Liver (tissue), 9 donors: ENCODE measurements around the gene RWDD1. TPM values are rescaled to one million over a fixed set of nuclear protein-coding genes. Genes with fewer than 3 reads are reported as not detected.

Experiments
- DNase-seq: peaks from one replicate; pipeline ENCODE4 v3.0.0-alpha.2; 2017; ENCODE audit warnings: low spot score
- H3K27ac ChIP-seq, 2 donors: one replicate each; pipeline ENCODE4 v1.7.0; 2013; ENCODE audit warnings: inconsistent platforms in 2 of 2, low read length in 2 of 2, control low read depth in 1 of 2, low read depth in 1 of 2, mild to moderate bottlenecking in 1 of 2
- H3K27me3 ChIP-seq, 4 donors: one replicate each; pipeline versions ENCODE4 v1.6.1 to v1.7.0; 2013; ENCODE audit warnings: low read length in 3 of 4, inconsistent platforms in 1 of 4, mild to moderate bottlenecking in 1 of 4, moderate library complexity in 1 of 4; ENCODE audit not compliant: control insufficient read depth in 4 of 4, insufficient read depth in 4 of 4
- H3K36me3 ChIP-seq, 4 donors: one replicate each; pipeline versions ENCODE4 v1.6.1 to v1.7.0; 2013; ENCODE audit warnings: low read length in 3 of 4, mild to moderate bottlenecking in 3 of 4, low read depth in 1 of 4, moderate library complexity in 1 of 4; ENCODE audit not compliant: control insufficient read depth in 4 of 4, insufficient read depth in 3 of 4
- H3K4me1 ChIP-seq, 4 donors: one replicate each; pipeline versions ENCODE4 v1.6.1 to v1.7.0; 2013; ENCODE audit warnings: low read length in 3 of 4, mild to moderate bottlenecking in 3 of 4, moderate library complexity in 1 of 4; ENCODE audit not compliant: control insufficient read depth in 4 of 4, insufficient read depth in 4 of 4
- H3K4me3 ChIP-seq, 3 donors: one replicate each; pipeline versions ENCODE4 v1.6.1 to v1.7.0; 2013; ENCODE audit warnings: low read length in 3 of 3, control low read depth in 1 of 3, low read depth in 1 of 3, mild to moderate bottlenecking in 1 of 3
- H3K9ac ChIP-seq, 2 donors: one replicate each; pipeline ENCODE4 v1.7.0; 2013; ENCODE audit warnings: low read length in 2 of 2, mild to moderate bottlenecking in 2 of 2, moderate library complexity in 2 of 2, control low read depth in 1 of 2, low read depth in 1 of 2
- H3K9me3 ChIP-seq, 4 donors: one replicate each; pipeline versions ENCODE4 v1.6.1 to v1.7.0; 2013; ENCODE audit warnings: low read length in 3 of 4; ENCODE audit not compliant: control insufficient read depth in 4 of 4
- EGR1 ChIP-seq, 2 donors: IDR thresholded peaks; 2 replicates each; pipeline ENCODE4 v1.6.1; 2016 to 2018; ENCODE audit warnings: antibody characterized with exemption in 2 of 2, low read depth in 2 of 2
- FOXA1 ChIP-seq: IDR thresholded peaks from 2 replicates; pipeline ENCODE4 v1.6.1; 2016; ENCODE audit warnings: antibody characterized with exemption
- FOXA2 ChIP-seq: IDR thresholded peaks from 2 replicates; pipeline ENCODE4 v1.6.1; 2016; ENCODE audit warnings: antibody characterized with exemption
- GABPA ChIP-seq, 2 donors: IDR thresholded peaks in 1 of 2; conservative IDR thresholded peaks in 1 of 2; 2 replicates each; pipeline ENCODE4 v1.6.1; 2016; ENCODE audit warnings: antibody characterized with exemption in 2 of 2, mild to moderate bottlenecking in 1 of 2, moderate library complexity in 1 of 2
- HNF4A ChIP-seq, 2 donors: conservative IDR thresholded peaks; 2 replicates each; pipeline ENCODE4 v1.6.1; 2016; ENCODE audit warnings: antibody characterized with exemption in 2 of 2, mild to moderate bottlenecking in 2 of 2
- JUND ChIP-seq, 2 donors: IDR thresholded peaks; 2 replicates each; pipeline ENCODE4 v1.6.1; 2016; ENCODE audit warnings: antibody characterized with exemption in 2 of 2
- NR2F2 ChIP-seq: IDR thresholded peaks from 2 replicates; pipeline ENCODE4 v1.6.1; 2016; ENCODE audit warnings: antibody characterized with exemption
- RAD21 ChIP-seq, 2 donors: IDR thresholded peaks; 2 replicates each; pipeline ENCODE4 v1.6.1; 2016; ENCODE audit warnings: antibody characterized with exemption in 2 of 2, mild to moderate bottlenecking in 2 of 2
- SP1 ChIP-seq: IDR thresholded peaks from 2 replicates; pipeline ENCODE4 v1.6.1; 2018; ENCODE audit warnings: antibody characterized with exemption, mild to moderate bottlenecking
- TAF1 ChIP-seq: conservative IDR thresholded peaks from 2 replicates; pipeline ENCODE4 v1.6.1; 2016; ENCODE audit warnings: antibody characterized with exemption, mild to moderate bottlenecking
- YY1 ChIP-seq: IDR thresholded peaks from 2 replicates; pipeline ENCODE4 v1.6.1; 2016; ENCODE audit warnings: antibody characterized with exemption, mild to moderate bottlenecking
- WGBS: extraction: QIAGEN DNeasy Blood & Tissue Kit; methylation state at CpG from one replicate; pipeline ENCODE4 v1.1.7; 2013; 5-methylcytosine and 5-hydroxymethylcytosine counted together
- polyA plus RNA-seq, 2 donors: library from polyadenylated mRNA; stranded (reverse) in 1 of 2; unstranded in 1 of 2; fragments of 200-250 nt in 1 of 2; fragments of >200 nt in 1 of 2; fragmentation: Nextera tagmentation in 1 of 2; extraction: Ambion mirVana in 1 of 2; gene quantifications; one replicate each; pipeline versions ENCODE4 v1.2.1 to v1.2.3, GENCODE V29; 2013 to 2015
- total RNA-seq, 2 donors: library from RNA; depleted of rRNA; stranded (reverse); fragments of >200 nt; gene quantifications; one replicate each; pipeline ENCODE4 v1.2.3, GENCODE V29; 2014
- TF ChIP-seq, protein P1 (sequence below): IDR thresholded peaks from 2 replicates; pipeline ENCODE4 v1.6.1; 2016; ENCODE audit warnings: antibody characterized with exemption, mild to moderate bottlenecking
- TF ChIP-seq, protein P2 (sequence below): IDR thresholded peaks from 2 replicates; pipeline ENCODE4 v1.6.1; 2016; ENCODE audit warnings: antibody characterized with exemption
- TF ChIP-seq, protein P3 (sequence below): IDR thresholded peaks from 2 replicates; pipeline ENCODE4 v1.6.1; 2016; ENCODE audit warnings: antibody characterized with exemption
- TF ChIP-seq, protein P4 (sequence below): IDR thresholded peaks from 2 replicates; pipeline ENCODE4 v1.6.1; 2016; ENCODE audit warnings: antibody characterized with exemption
- TF ChIP-seq, protein P5 (sequence below): fragments of 150-350 bp; IDR thresholded peaks from 2 replicates; pipeline ENCODE4 v1.5.1; 2017; ENCODE audit warnings: improper control_type of control experiment, low read depth, low read length; ENCODE audit not compliant: missing input control
- donor health status: healthy.
- donor health status: healthy.
- donor health status: healthy.
- donor health status: healthy.
- donor health status: healthy.

RWDD1 gene
- total and polyA plus RNA-seq, 4 donors: 7.0 to 52.7 (median 10.9) TPM

DNA sequence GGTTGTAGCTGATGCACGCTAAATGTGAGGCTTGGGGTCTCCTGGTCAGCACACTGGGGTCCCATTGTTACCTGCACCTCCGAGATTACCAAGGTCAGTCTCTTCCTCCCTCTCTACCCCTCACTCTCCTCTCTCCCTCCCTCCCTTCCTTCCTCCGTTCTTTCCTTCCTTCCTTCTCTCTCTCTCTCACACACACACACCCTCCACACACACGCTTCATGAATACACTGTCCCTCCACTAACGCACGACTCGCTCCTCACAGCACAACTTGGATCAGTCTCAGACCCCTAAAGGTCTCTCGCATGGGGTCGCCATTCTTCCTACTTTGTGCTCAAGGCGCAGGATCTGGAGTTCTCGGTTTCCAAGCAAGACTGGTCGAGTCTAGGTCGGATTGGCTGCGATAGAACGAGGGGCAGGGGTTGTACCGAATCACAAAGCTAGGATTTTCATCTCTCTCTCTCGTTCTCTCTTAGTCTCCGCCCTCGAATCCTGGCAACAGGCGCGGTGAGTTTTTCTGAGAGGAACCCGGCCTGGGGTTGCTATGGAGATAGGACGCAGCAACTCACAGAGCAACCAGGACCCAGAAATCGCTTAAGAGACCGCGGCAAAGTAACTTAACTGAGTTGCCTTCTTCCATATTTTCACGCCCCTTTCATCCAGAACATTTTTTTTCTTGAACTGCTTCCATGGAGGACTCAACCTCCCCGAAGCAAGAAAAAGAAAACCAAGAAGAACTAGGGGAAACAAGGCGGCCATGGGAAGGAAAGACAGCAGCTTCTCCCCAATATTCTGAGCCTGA, 44.8 kb downstream of the RWDD1 start, which contains the start of gene RSPH4A:
TSS of gene RSPH4A (plus strand) at position 543 of the 800 bp plus-strand sequence. CDS start at position 688, 145 bp downstream.
- Histone ChIP-seq H3K9ac (peak within 1 kb of the TSS in 1 of 2 donors; percentile 47), H3K27ac (no peak within 1 kb of the TSS), H3K4me3 (peak within 1 kb of the TSS in 2 of 3 donors; percentile 1 to 31), H3K4me1 (peaks cover 0 to 12% (median 9%) of the 10 kb centered on the region in 4 donors), H3K9me3 (no peaks in the 10 kb centered on the region), H3K36me3 (no peaks in the 10 kb centered on the region), H3K27me3 (peaks cover 0 to 7% (median 0%) of the 10 kb centered on the region in 4 donors)
- TF ChIP-seq JUND (IDR thresholded peaks at IDR 0.05): no peak
- TF ChIP-seq, protein P1, sequence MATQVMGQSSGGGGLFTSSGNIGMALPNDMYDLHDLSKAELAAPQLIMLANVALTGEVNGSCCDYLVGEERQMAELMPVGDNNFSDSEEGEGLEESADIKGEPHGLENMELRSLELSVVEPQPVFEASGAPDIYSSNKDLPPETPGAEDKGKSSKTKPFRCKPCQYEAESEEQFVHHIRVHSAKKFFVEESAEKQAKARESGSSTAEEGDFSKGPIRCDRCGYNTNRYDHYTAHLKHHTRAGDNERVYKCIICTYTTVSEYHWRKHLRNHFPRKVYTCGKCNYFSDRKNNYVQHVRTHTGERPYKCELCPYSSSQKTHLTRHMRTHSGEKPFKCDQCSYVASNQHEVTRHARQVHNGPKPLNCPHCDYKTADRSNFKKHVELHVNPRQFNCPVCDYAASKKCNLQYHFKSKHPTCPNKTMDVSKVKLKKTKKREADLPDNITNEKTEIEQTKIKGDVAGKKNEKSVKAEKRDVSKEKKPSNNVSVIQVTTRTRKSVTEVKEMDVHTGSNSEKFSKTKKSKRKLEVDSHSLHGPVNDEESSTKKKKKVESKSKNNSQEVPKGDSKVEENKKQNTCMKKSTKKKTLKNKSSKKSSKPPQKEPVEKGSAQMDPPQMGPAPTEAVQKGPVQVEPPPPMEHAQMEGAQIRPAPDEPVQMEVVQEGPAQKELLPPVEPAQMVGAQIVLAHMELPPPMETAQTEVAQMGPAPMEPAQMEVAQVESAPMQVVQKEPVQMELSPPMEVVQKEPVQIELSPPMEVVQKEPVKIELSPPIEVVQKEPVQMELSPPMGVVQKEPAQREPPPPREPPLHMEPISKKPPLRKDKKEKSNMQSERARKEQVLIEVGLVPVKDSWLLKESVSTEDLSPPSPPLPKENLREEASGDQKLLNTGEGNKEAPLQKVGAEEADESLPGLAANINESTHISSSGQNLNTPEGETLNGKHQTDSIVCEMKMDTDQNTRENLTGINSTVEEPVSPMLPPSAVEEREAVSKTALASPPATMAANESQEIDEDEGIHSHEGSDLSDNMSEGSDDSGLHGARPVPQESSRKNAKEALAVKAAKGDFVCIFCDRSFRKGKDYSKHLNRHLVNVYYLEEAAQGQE: no peak
- TF ChIP-seq RAD21 (IDR thresholded peaks at IDR 0.05): peak in 1 of 2 donors; percentile 27
- TF ChIP-seq NR2F2: no peak
- TF ChIP-seq SP1: peak; percentile 33
- peak; percentile 67 for DNase-seq
- WGBS: 4% methylated on average over 29 of the region's 29 CpGs

DNA sequence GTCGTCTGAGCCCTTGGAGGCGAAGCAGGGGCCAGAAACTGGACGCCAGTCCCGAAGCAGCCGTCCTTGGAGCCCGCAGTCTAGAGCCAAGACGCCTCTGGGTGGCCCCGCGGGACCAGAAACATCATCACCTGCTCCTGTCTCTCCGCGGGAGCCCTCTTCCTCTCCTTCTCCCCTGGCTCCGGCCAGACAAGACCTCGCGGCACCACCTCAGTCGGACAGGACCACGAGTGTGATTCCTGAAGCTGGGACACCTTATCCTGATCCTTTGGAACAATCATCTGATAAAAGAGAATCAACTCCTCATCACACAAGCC, 45.4 kb downstream of the RWDD1 start:
- Histone ChIP-seq H3K4me3 (peak overlapping the region in 2 of 3 donors; percentile 1 to 31), H3K9me3 (no peaks in the 10 kb centered on the region), H3K27me3 (peaks cover 0 to 7% (median 0%) of the 10 kb centered on the region in 4 donors), H3K36me3 (no peaks in the 10 kb centered on the region), H3K9ac (peak overlapping the region in 1 of 2 donors; percentile 47), H3K27ac (no peak overlapping the region), H3K4me1 (peaks cover 0 to 12% (median 9%) of the 10 kb centered on the region in 4 donors)
- DNase-seq: no peak
- 7% methylated on average over 16 of the region's 16 CpGs for WGBS
- TF ChIP-seq, protein P2, sequence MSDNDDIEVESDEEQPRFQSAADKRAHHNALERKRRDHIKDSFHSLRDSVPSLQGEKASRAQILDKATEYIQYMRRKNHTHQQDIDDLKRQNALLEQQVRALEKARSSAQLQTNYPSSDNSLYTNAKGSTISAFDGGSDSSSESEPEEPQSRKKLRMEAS: no peak
- TF ChIP-seq, protein P3, sequence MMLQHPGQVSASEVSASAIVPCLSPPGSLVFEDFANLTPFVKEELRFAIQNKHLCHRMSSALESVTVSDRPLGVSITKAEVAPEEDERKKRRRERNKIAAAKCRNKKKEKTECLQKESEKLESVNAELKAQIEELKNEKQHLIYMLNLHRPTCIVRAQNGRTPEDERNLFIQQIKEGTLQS: no peak
- TF ChIP-seq TAF1 (no peak), HNF4A (conservative IDR thresholded peaks at IDR 0.05) (no peak), YY1 (no peak), JUND (IDR thresholded peaks at IDR 0.05) (no peak), FOXA2 (no peak), RAD21 (IDR thresholded peaks at IDR 0.05) (no peak)

DNA sequence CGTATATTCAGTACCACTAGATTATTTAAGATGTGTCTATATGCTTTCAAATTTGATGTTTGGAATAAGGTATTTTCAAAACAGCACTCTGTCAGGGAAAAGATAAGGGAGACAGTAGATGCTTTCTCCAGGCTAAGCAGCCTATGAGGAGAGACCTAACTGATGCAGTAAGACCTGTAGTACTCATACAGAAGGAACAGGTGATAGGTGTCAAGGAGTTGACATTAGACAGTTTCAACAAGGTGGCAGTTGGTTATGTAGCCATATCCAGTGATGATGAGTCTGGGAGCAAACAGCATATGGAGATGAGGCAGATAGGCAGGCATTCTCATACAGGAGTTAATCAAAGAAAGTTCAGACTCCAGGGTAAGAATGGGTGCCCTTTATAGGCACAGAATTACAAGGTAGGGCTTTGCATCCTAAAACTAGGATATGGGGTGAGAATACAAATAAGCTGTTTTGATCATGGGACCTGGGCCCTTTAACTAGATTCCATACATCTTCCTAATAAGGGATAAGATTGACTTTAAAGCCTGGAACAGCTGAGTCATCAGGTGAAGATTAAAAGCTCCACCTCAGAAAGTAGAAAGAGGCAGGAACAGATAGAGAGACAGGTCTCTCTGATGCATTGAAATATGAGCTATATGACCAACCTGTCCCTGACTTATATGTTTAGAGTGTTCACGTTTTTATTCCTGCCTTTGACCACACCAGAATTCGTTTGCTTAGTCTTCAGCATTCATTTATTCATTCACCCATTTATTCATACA, 52.9 kb downstream of the RWDD1 start:
- H3K4me3 ChIP-seq: no peak overlapping the region
- no peak for DNase-seq
- H3K36me3 ChIP-seq: no peaks in the 10 kb centered on the region
- no peak for TF ChIP-seq SP1
- TF ChIP-seq GABPA (IDR thresholded peaks at IDR 0.05 in 1 of 2, conservative IDR thresholded peaks at IDR 0.05 in 1 of 2): no peak
- TF ChIP-seq YY1: no peak
- TF ChIP-seq, protein P4, sequence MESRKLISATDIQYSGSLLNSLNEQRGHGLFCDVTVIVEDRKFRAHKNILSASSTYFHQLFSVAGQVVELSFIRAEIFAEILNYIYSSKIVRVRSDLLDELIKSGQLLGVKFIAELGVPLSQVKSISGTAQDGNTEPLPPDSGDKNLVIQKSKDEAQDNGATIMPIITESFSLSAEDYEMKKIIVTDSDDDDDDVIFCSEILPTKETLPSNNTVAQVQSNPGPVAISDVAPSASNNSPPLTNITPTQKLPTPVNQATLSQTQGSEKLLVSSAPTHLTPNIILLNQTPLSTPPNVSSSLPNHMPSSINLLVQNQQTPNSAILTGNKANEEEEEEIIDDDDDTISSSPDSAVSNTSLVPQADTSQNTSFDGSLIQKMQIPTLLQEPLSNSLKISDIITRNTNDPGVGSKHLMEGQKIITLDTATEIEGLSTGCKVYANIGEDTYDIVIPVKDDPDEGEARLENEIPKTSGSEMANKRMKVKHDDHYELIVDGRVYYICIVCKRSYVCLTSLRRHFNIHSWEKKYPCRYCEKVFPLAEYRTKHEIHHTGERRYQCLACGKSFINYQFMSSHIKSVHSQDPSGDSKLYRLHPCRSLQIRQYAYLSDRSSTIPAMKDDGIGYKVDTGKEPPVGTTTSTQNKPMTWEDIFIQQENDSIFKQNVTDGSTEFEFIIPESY: no peak
- TF ChIP-seq, protein P3: no peak
- no peak for TF ChIP-seq EGR1 (IDR thresholded peaks at IDR 0.05; ENCODE audit: low read depth in 2 of 2)
- no peak for TF ChIP-seq RAD21 (IDR thresholded peaks at IDR 0.05)
- no peak for TF ChIP-seq TAF1
- TF ChIP-seq, protein P2: no peak
- no peak for TF ChIP-seq HNF4A (conservative IDR thresholded peaks at IDR 0.05)
- TF ChIP-seq, protein P5, sequence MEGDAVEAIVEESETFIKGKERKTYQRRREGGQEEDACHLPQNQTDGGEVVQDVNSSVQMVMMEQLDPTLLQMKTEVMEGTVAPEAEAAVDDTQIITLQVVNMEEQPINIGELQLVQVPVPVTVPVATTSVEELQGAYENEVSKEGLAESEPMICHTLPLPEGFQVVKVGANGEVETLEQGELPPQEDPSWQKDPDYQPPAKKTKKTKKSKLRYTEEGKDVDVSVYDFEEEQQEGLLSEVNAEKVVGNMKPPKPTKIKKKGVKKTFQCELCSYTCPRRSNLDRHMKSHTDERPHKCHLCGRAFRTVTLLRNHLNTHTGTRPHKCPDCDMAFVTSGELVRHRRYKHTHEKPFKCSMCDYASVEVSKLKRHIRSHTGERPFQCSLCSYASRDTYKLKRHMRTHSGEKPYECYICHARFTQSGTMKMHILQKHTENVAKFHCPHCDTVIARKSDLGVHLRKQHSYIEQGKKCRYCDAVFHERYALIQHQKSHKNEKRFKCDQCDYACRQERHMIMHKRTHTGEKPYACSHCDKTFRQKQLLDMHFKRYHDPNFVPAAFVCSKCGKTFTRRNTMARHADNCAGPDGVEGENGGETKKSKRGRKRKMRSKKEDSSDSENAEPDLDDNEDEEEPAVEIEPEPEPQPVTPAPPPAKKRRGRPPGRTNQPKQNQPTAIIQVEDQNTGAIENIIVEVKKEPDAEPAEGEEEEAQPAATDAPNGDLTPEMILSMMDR: no peak
- no peak for TF ChIP-seq FOXA1
- TF ChIP-seq FOXA2: no peak

More for the DNA sequence above, 52.9 kb downstream of the RWDD1 start:
- no peaks in the 10 kb centered on the region for H3K4me1 ChIP-seq
- H3K9ac ChIP-seq: no peak overlapping the region
- WGBS: 65% methylated on average over 3 of the region's 3 CpGs
- no peak overlapping the region for H3K27ac ChIP-seq
- no peaks in the 10 kb centered on the region for H3K27me3 ChIP-seq
- H3K9me3 ChIP-seq: no peaks in the 10 kb centered on the region
